ENCODE data around the gene PDGFB.

GRCh38 chr22:39232246-39232645, 12.5 kb downstream of the PDGFB start:
- TF ChIP-seq CTCF (IDR thresholded peaks at IDR 0.05 in 8 of 11, conservative IDR thresholded peaks at IDR 0.05 in 3 of 11), result no peak
- no peak for TF ChIP-seq POLR2A (IDR thresholded peaks at IDR 0.05)
